ENCODE measurements around the gene KLC1.
"Not testable (repeated sequence)": the region's sequence is repeated elsewhere in the genome, so short reads cannot be mapped to it uniquely, and the experiment has no call there.

Gene KLC1

GRCh38 chr14:103634156-103634555 lies 5.1 kb downstream of the KLC1 start:
- Mint-ChIP-seq H3K36me3 (peaks cover 31% of the 10 kb centered on the region), H3K9me3 (no peaks in the 10 kb centered on the region), H3K4me1 (peaks cover 56% of the 10 kb centered on the region), H3K27ac (no peak overlapping the region), H3K27me3 (no peaks in the 10 kb centered on the region), H3K4me3 (no peak overlapping the region)
- no peak for DNase-seq
- CTCF ChIA-PET, result no interaction called here

DNA sequence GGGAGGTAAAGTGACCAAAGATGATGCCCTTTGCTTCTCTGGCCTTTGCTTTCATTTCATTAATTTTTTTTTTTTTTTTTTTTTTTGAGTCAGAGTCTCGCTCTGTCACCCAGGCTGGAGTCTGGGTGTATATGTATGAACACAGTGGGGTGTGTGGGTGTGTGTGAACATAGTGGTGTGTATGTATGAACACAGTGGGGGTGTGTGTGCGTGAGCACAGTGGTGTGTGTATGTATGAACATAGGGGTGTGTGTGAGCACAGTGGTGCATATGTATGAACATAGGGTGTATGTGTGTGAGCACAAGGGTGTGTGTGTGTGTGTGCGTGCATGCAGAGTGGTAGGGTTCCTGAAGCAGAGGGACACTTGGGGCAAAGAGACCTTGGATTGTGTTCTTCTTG lies 9.6 kb downstream of the KLC1 start:
- Mint-ChIP-seq H3K4me3 (no peak overlapping the region), H3K4me1 (peaks cover 39% of the 10 kb centered on the region), H3K27ac (no peak overlapping the region), H3K36me3 (peaks cover 22% of the 10 kb centered on the region), H3K9me3 (no peaks in the 10 kb centered on the region), H3K27me3 (no peaks in the 10 kb centered on the region)
- DNase-seq, result no peak
- CTCF ChIA-PET, result no interaction called here

- Mint-ChIP-seq H3K4me1 (peaks cover 20% of the 10 kb centered on the region), H3K27ac (no peak overlapping the region), H3K27me3 (no peaks in the 10 kb centered on the region), H3K36me3 (peaks cover 11% of the 10 kb centered on the region), H3K4me3 (no peak overlapping the region), H3K9me3 (no peaks in the 10 kb centered on the region)
- CTCF ChIA-PET, result interaction anchor here (0.9 kb wide), 1 partner anchor 8 kb away, joined by 3 read pairs; no protein-coding TSS in a partner anchor
- no peak for DNase-seq
Observed at GRCh38 chr14:103641161-103641560, 12.2 kb downstream of the KLC1 start.

DNA sequence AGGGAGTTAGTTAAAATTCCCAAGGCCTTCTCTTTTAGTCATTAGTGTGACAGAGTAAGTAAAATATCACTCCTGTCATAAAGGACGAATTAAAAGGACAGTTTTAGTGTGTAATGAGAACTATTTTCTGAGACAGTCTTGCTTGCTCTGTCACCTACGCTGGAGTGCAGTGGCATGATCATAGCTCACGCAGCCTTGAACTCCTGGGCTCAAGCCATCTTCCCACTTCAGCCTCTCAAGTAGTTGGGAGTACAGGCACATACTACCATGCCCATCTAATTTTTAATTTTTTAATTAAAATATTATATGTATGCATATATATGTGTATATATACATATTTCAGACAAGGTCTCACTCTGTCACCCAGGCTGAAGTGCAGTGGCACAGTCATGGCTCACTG lies 17.2 kb downstream of the KLC1 start:
- no peaks in the 10 kb centered on the region for H3K9me3 Mint-ChIP-seq
- no peaks in the 10 kb centered on the region for H3K36me3 Mint-ChIP-seq
- H3K27me3 Mint-ChIP-seq, result no peaks in the 10 kb centered on the region
- H3K4me1 Mint-ChIP-seq, result peaks cover 4% of the 10 kb centered on the region
- no peak for DNase-seq
- CTCF ChIA-PET, result no interaction called here
- no peak overlapping the region for H3K27ac Mint-ChIP-seq
- H3K4me3 Mint-ChIP-seq, result no peak overlapping the region

- Mint-ChIP-seq H3K27me3 (no peaks in the 10 kb centered on the region), H3K27ac (no peak overlapping the region), H3K36me3 (no peaks in the 10 kb centered on the region), H3K4me1 (peaks cover 1% of the 10 kb centered on the region), H3K4me3 (no peak overlapping the region), H3K9me3 (no peaks in the 10 kb centered on the region)
- DNase-seq, result no peak
- CTCF ChIA-PET, result interaction anchor here (0.8 kb wide), 1 partner anchor 19 kb away, joined by 3 read pairs; no protein-coding TSS in a partner anchor
Observed at GRCh38 chr14:103649001-103649400, 20.0 kb downstream of the KLC1 start.

DNA sequence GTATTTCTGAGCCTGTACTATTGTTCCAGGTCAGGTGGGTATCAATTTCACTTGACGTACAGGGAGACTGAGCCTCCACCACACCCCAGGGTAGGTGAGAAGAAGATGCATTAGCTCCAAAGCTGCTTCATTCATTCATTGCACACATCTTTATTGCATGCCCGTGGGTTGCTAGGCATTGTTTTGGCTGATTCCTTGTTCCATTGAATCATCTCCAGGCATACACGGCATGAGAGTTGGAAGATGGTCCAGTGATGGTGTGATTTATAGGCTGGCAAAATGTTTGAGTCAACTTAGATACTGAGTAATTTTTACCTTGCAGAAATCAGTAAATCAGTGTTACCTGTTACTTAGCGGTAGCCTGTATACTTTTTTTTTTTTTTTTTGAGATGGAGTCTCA lies 21.2 kb downstream of the KLC1 start:
- Mint-ChIP-seq H3K27me3 (no peaks in the 10 kb centered on the region), H3K9me3 (no peaks in the 10 kb centered on the region), H3K4me1 (peaks cover 2% of the 10 kb centered on the region), H3K27ac (no peak overlapping the region), H3K36me3 (peaks cover 4% of the 10 kb centered on the region), H3K4me3 (no peak overlapping the region)
- no peak for DNase-seq
- CTCF ChIA-PET, result no interaction called here

- peaks cover 2% of the 10 kb centered on the region for H3K4me1 Mint-ChIP-seq
- no peak overlapping the region for H3K4me3 Mint-ChIP-seq
- no peak for DNase-seq
- no peaks in the 10 kb centered on the region for H3K27me3 Mint-ChIP-seq
- peaks cover 13% of the 10 kb centered on the region for H3K36me3 Mint-ChIP-seq
- H3K27ac Mint-ChIP-seq, result no peak overlapping the region
- CTCF ChIA-PET, result no interaction called here
- no peaks in the 10 kb centered on the region for H3K9me3 Mint-ChIP-seq
Observed at GRCh38 chr14:103651585-103651984, 22.6 kb downstream of the KLC1 start.

- Mint-ChIP-seq H3K4me1 (peaks cover 2% of the 10 kb centered on the region), H3K9me3 (no peaks in the 10 kb centered on the region), H3K27ac (no peak overlapping the region), H3K4me3 (no peak overlapping the region), H3K27me3 (no peaks in the 10 kb centered on the region), H3K36me3 (peaks cover 22% of the 10 kb centered on the region)
- no peak for DNase-seq
- CTCF ChIA-PET, result interaction anchor here (0.6 to 1.1 kb wide), 2 partner anchors 248 to 256 kb away, joined by 3 read pairs; no protein-coding TSS in a partner anchor
Observed at GRCh38 chr14:103652806-103653205, 23.8 kb downstream of the KLC1 start.

DNA sequence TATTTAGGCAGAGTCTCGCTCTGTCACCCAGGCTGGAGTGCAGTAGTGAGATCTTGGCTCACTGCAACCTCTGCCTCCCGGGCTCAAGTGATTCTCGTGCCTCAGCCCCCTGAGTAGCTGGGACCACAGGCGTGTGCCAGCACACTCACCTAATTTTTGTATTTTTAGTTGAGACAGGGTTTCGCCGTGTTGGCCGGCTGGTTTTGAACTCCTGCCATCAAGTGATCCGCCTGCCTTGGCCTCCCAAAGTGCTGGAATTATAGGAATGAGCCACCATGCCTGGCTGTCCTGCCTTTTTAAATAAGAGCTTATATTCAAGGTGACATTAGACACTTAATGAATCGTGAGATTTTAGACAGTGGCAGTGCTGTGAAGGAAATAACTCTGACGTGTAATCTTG lies 24.3 kb downstream of the KLC1 start:
- H3K4me3 Mint-ChIP-seq, H3K27ac Mint-ChIP-seq, H3K27me3 Mint-ChIP-seq, H3K4me1 Mint-ChIP-seq, DNase-seq, H3K9me3 Mint-ChIP-seq: not testable (repeated sequence)
- H3K36me3 Mint-ChIP-seq, result peaks cover 25% of the 10 kb centered on the region
- CTCF ChIA-PET, result interaction anchor here (0.6 to 1.1 kb wide), 2 partner anchors 247 to 256 kb away, joined by 3 read pairs; no protein-coding TSS in a partner anchor

DNA sequence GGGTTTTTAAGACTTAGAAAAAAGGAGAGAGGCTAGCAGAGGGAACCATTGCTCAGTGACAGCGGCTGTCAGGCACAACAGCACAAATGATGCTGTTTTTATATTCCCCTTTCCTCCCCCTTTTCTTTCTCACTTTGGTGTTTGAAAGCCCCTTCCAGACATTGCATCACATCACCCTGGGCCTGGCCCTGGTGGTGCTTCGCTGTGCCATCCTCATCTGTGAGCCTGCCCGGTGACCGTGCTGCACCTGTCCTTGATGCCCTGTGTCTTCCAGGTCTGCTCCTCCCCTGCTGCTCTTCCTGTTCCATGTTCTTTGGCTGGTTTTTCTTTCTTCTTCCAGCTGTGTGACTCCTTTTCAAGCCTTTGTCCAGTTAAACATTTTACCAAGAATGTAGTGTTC lies 24.8 kb downstream of the KLC1 start:
- H3K4me3 Mint-ChIP-seq, result no peak overlapping the region
- CTCF ChIA-PET, result no interaction called here
- H3K9me3 Mint-ChIP-seq, result no peaks in the 10 kb centered on the region
- peaks cover 2% of the 10 kb centered on the region for H3K4me1 Mint-ChIP-seq
- peaks cover 25% of the 10 kb centered on the region for H3K36me3 Mint-ChIP-seq
- H3K27ac Mint-ChIP-seq, result peak overlapping the region; percentile 33
- DNase-seq, result no peak
- H3K27me3 Mint-ChIP-seq, result no peaks in the 10 kb centered on the region

GRCh38 chr14:103654619-103655018 lies 25.6 kb downstream of the KLC1 start:
- DNase-seq, result no peak
- Mint-ChIP-seq H3K27ac (no peak overlapping the region), H3K9me3 (no peaks in the 10 kb centered on the region), H3K27me3 (no peaks in the 10 kb centered on the region), H3K36me3 (peaks cover 30% of the 10 kb centered on the region), H3K4me1 (peaks cover 2% of the 10 kb centered on the region), H3K4me3 (no peak overlapping the region)
- CTCF ChIA-PET, result no interaction called here

DNA sequence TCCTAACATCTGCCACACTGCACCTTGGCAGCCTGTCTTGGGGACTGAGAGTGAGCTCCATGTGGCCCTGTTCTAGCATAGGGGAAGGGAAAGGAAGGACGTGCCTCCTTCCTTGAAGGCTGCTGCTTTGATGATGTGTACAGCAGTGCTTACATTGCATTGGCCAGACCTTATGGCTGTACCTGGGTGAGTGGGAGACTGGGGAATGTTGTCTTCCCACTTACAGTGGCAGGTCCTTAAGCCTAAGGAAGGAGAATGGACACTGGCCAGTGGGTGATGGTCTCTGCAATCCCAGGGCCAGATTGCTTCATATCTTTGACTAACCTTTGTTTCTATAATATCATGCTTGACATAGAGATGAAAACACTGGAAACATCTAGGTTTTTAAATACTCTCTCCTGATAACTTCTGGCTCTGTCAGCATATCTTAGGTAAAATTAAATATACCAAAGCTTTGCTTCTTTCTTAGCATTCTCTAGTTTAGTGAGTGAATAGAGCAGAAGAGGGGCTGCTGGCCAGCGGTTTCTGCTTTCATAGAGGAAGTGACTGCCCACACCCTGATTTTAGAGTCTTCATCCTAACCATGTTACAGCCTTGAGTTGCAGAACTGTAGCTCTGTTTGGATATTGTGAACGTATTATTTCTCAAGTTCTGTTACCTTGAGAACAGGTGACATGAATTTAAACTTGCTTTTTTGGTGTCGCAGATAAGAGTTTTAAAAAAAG lies 27.2 kb downstream of the KLC1 start:
- H3K36me3 Mint-ChIP-seq, result peaks cover 34% of the 10 kb centered on the region
- H3K27me3 Mint-ChIP-seq, result no peaks in the 10 kb centered on the region
- H3K9me3 Mint-ChIP-seq, result no peaks in the 10 kb centered on the region
- H3K27ac Mint-ChIP-seq, result no peak overlapping the region
- no peak for DNase-seq
- H3K4me1 Mint-ChIP-seq, result peaks cover 2% of the 10 kb centered on the region
- no peak overlapping the region for H3K4me3 Mint-ChIP-seq
- CTCF ChIA-PET, result no interaction called here

- CTCF ChIA-PET, result no interaction called here
- no peaks in the 10 kb centered on the region for H3K27me3 Mint-ChIP-seq
- peaks cover 2% of the 10 kb centered on the region for H3K4me1 Mint-ChIP-seq
- H3K27ac Mint-ChIP-seq, result no peak overlapping the region
- H3K9me3 Mint-ChIP-seq, result no peaks in the 10 kb centered on the region
- no peak for DNase-seq
- no peak overlapping the region for H3K4me3 Mint-ChIP-seq
- peaks cover 34% of the 10 kb centered on the region for H3K36me3 Mint-ChIP-seq
Observed at GRCh38 chr14:103656756-103657133, 27.7 kb downstream of the KLC1 start.

- Mint-ChIP-seq H3K36me3 (peaks cover 39% of the 10 kb centered on the region), H3K27me3 (no peaks in the 10 kb centered on the region), H3K27ac (no peak overlapping the region), H3K4me1 (peaks cover 2% of the 10 kb centered on the region), H3K9me3 (no peaks in the 10 kb centered on the region), H3K4me3 (no peak overlapping the region)
- CTCF ChIA-PET, result no interaction called here
- no peak for DNase-seq
Observed at GRCh38 chr14:103657471-103657870, 28.5 kb downstream of the KLC1 start.

GRCh38 chr14:103659631-103660030 lies 30.6 kb downstream of the KLC1 start:
- Mint-ChIP-seq H3K4me1 (no peaks in the 10 kb centered on the region), H3K27me3 (no peaks in the 10 kb centered on the region), H3K9me3 (no peaks in the 10 kb centered on the region), H3K36me3 (peaks cover 40% of the 10 kb centered on the region), H3K4me3 (no peak overlapping the region), H3K27ac (no peak overlapping the region)
- CTCF ChIA-PET, result interaction anchor here (1.1 kb wide), 1 partner anchor 20 kb away, joined by 5 read pairs; no protein-coding TSS in a partner anchor
- no peak for DNase-seq

Measured in activated naive CD4-positive, alpha-beta T cell treated with anti-CD3 and anti-CD28 coated beads, Interleukin-2, amount 10 ng/mL, durations not matched to agents 7 days and 5 days (primary cell).